Hindlimb muscle (tissue), 1 donor: Measurements from ENCODE around the gene C19orf81. TPM values are rescaled to one million over a fixed set of nuclear protein-coding genes. Genes with fewer than 3 reads are reported as not detected.

ENCODE experiments used
- polyA plus RNA-seq: library from polyadenylated mRNA; unstranded; fragments of 120-200 nt; gene quantifications from one replicate; pipeline ENCODE4 v1.2.1, GENCODE V29; 2013; ENCODE audit not compliant: insufficient read length

The C19orf81 gene
- polyA plus RNA-seq, 1 donor: 1.9 TPM

Other genes with a start within 250 kb of the C19orf81 start
- 1.3 TPM for gene SPIB, start 230.5 kb upstream of the C19orf81 start, polyA plus RNA-seq
- 287 TPM for gene MYBPC2, start 216.6 kb upstream of the C19orf81 start, polyA plus RNA-seq
- gene EMC10, start 172.9 kb upstream of the C19orf81 start, polyA plus RNA-seq: 95.9 TPM
- gene GARIN5A, start 172.6 kb upstream of the C19orf81 start, polyA plus RNA-seq: 6.8 TPM
- 28.5 TPM for gene JOSD2, start 138.3 kb upstream of the C19orf81 start, polyA plus RNA-seq
- gene ASPDH, start 135.5 kb upstream of the C19orf81 start, polyA plus RNA-seq: 0.62 TPM
- 9.7 TPM for gene LRRC4B, start 81.0 kb upstream of the C19orf81 start, polyA plus RNA-seq
- gene SYT3, start 9.6 kb upstream of the C19orf81 start, polyA plus RNA-seq: 0.36 TPM
- 38.7 TPM for gene SHANK1, start 70.4 kb downstream of the C19orf81 start, polyA plus RNA-seq
- 21.5 TPM for gene CLEC11A, start 73.9 kb downstream of the C19orf81 start, polyA plus RNA-seq
- not detected for gene GPR32, start 121.0 kb downstream of the C19orf81 start, polyA plus RNA-seq
- gene ACP4, start 141.0 kb downstream of the C19orf81 start, polyA plus RNA-seq: 0.14 TPM
- gene KLK1, start 174.3 kb downstream of the C19orf81 start, polyA plus RNA-seq: 0.27 TPM
- not detected for gene KLK15, start 184.1 kb downstream of the C19orf81 start, polyA plus RNA-seq
- not detected for gene KLK3, start 205.5 kb downstream of the C19orf81 start, polyA plus RNA-seq
- not detected for gene KLK2, start 224.0 kb downstream of the C19orf81 start, polyA plus RNA-seq